PFSK-1 (cell line): Measurements from ENCODE around the gene KDM5B.

ENCODE experiments used
- FOXP2 ChIP-seq: optimal IDR thresholded peaks from 2 replicates; pipeline ENCODE3; 2011; ENCODE audit warnings: borderline replicate concordance, control low read depth, inconsistent platforms; ENCODE audit not compliant: insufficient read depth; ENCODE audit errors: extremely low read length, extremely low read depth
- POLR2AphosphoS5 ChIP-seq: IDR thresholded peaks from 2 replicates; pipeline ENCODE4 v1.6.1; 2012; ENCODE audit warnings: low read depth, mild to moderate bottlenecking, control low read depth, low read length, moderate library complexity
- SIN3A ChIP-seq: IDR thresholded peaks from 2 replicates; pipeline ENCODE4 v1.6.1; 2012; ENCODE audit warnings: mild to moderate bottlenecking, low read length, moderate library complexity, borderline replicate concordance; ENCODE audit not compliant: insufficient read depth
- TAF1 ChIP-seq: IDR thresholded peaks from 2 replicates; pipeline ENCODE4 v1.6.1; 2012; ENCODE audit warnings: low read length, control low read depth, borderline replicate concordance; ENCODE audit not compliant: insufficient read depth
- TF ChIP-seq, protein P1 (sequence below), 2 experiments: IDR thresholded peaks; 2 replicates each; pipeline versions ENCODE4 v1.6.1 to v1.8.0; 2011 to 2012; ENCODE audit warnings: low read depth in 2 of 2, low read length in 2 of 2, control low read depth in 1 of 2, inconsistent platforms in 1 of 2, mild to moderate bottlenecking in 1 of 2, moderate library complexity in 1 of 2; ENCODE audit not compliant: insufficient read depth in 1 of 2

KDM5B gene

DNA sequence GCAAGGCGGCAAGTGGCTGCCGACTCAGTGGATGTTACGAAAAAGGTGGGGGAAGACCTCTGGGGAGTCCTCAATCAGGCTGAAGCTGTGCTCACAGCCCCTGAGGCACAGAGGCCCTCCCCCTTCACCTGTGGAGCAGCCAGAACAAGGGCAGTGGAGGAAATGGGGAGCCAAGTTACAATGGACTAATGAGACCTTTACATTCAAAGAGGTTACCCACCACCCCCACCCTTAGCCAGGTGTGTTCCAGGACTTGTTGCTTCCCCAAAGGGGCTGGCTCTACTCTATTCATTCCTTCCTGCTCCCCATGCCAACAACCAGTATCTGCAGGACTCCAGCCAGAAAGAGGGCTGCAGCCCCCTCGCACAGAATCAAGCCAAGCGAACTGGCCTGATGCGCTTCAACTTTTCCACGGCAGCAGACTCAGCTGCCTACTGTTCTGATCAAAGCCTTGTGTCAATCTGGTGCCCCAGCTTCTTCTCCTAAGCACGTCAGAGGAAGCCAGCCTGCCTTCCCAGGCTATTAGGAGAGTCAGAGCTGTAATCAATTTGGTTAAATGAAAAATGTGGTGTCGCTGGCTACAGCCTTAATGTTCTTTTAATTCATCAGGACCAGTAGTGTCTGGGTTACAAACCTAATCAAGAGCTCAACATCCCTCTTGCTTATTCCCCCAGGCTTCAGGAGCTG is 96.1 kb downstream of the KDM5B start:
- no peak for TF ChIP-seq SIN3A
- TF ChIP-seq FOXP2, result no peak
- TF ChIP-seq, protein P1, sequence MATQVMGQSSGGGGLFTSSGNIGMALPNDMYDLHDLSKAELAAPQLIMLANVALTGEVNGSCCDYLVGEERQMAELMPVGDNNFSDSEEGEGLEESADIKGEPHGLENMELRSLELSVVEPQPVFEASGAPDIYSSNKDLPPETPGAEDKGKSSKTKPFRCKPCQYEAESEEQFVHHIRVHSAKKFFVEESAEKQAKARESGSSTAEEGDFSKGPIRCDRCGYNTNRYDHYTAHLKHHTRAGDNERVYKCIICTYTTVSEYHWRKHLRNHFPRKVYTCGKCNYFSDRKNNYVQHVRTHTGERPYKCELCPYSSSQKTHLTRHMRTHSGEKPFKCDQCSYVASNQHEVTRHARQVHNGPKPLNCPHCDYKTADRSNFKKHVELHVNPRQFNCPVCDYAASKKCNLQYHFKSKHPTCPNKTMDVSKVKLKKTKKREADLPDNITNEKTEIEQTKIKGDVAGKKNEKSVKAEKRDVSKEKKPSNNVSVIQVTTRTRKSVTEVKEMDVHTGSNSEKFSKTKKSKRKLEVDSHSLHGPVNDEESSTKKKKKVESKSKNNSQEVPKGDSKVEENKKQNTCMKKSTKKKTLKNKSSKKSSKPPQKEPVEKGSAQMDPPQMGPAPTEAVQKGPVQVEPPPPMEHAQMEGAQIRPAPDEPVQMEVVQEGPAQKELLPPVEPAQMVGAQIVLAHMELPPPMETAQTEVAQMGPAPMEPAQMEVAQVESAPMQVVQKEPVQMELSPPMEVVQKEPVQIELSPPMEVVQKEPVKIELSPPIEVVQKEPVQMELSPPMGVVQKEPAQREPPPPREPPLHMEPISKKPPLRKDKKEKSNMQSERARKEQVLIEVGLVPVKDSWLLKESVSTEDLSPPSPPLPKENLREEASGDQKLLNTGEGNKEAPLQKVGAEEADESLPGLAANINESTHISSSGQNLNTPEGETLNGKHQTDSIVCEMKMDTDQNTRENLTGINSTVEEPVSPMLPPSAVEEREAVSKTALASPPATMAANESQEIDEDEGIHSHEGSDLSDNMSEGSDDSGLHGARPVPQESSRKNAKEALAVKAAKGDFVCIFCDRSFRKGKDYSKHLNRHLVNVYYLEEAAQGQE (IDR thresholded peaks at IDR 0.05; ENCODE audit: insufficient read depth in 1 of 2, low read depth in 2 of 2, low read length in 2 of 2), result no peak
- TF ChIP-seq POLR2AphosphoS5, result no peak
- TF ChIP-seq TAF1, result no peak

DNA sequence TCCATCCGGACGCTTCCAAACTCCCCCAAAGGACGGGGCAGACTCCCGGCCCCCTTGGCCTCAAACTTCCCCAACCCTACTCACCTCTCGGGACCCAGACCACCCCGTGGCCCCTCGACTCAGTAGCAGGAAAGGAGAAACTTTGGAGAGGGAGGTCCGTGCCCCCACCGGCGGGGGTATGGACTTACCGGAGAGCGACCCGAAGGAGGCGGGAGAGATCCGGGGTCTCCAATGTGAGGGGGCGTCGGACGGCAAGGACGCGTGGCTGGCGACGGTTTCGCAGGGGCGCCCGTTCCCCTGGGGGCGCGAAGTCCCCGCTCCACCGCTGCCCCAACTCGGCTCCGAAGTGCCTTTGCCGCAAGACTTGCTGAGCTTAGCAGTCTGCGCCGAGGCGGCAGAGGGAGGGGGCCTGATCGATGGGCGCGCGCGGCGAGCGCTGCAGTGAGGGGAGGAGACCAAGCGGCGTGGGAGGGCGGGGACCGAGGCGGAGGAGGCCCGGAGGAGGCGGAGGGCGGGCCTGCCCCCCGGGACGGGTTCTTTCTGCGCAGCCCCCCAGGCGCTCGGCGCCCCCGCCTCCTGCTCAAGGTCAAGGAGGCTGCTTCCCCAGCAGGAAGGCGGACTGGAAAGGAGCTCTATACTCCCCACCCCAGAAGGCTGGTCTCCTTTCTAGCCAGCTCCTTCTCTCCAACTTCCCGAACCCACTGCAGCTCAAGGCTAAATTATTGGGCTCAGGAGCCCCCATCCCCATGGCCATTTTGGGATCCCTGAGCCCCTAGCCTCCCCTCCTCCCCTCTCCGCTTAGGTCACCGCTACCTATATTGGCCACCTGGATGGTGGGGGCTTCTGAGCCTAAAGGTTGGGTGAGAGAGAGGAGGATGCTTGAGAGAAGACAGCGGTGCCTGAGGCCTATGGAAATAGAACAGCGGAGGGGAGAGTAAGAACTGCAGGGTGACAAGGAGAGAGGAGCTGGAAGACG is 97.9 kb downstream of the KDM5B start, which contains the start of gene SYT2:
Gene SYT2, minus strand, starts transcription at position 385 of the 976 bp plus-strand sequence. CDS start 104,682 bp downstream, outside the sequence.
- TF ChIP-seq, protein P1 (IDR thresholded peaks at IDR 0.05; ENCODE audit: insufficient read depth in 1 of 2, low read depth in 2 of 2, low read length in 2 of 2), result no peak

DNA sequence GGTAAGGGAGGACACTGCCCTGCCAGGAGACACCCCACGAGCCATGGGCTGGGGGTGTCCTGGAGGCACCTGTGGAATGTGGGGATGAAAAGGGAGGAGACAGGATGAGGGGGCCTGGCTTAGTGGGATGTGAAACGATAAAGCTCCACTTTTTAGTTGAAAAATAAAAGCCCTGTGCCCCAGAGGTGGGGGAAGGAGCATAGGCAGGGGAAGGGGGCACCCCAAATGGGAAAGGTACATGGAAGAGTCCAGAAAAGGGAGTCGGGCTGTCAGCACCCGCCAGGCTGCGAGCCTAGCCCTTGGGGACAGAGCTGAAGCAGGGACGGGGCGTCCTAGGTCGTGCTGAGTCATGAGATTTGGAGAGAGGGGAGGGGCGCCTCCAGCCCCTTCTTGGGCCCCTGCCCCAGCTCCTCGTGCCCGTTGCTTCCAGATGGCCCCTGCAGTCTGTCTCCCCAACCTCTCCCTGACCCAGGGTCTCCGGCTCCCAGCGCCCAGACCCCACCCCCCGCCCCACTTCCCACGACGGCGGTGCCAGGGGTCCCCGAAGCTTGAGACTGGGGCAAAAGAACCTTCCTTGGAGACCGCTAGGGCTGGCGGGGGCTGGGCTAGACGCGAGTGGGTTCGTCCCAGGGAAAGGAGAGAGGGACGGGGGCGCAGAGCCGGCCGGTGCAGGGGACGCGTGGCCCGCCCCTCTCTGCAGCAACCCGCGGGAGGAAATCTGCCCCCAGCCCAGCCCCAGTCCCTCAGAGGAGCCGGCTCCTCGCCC is 98.8 kb downstream of the KDM5B start:
- no peak for TF ChIP-seq FOXP2
- TF ChIP-seq TAF1, result no peak
- TF ChIP-seq, protein P1 (IDR thresholded peaks at IDR 0.05; ENCODE audit: insufficient read depth in 1 of 2, low read depth in 2 of 2, low read length in 2 of 2), result no peak
- TF ChIP-seq POLR2AphosphoS5, result no peak
- TF ChIP-seq SIN3A, result no peak

DNA sequence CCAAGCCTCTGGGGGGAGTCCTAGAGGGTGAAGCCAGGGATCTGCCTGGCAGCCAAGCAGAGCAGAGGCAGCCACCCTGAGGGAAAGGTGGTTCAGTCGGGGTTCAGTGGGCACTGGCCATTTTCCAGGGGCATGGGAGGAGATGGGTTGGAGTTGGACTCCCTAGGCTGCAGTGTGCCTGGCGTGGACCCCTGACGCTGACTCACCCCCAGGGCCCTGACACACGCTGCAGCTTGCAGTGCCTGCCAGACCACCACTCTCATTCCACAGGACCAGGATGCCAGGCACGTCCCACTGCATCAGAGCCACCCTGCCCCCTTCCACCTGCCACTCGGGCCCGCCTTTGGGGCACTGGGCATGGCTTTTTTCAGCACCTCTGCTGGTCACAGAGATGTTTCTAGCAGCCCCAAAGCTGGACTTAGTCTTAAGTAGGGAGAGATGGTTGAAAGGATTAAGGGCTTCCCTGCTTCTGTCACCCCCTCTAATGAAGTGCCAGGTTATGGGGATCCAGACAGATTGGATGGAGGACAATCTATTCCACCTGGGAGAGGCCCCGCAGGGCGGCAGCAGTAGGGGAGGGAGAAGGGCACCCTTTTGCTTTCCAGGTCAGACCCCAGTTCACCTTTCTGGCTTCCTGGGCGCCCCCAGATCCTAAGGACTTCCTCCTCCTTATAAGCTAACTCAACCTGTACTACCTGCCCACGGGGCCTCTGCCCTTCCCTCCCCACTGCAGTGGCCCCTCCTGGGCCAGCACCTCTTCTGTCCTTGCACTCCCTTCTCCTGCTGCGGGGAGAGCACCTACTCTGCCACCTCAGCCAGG is 99.6 kb downstream of the KDM5B start:
- no peak for TF ChIP-seq POLR2AphosphoS5

DNA sequence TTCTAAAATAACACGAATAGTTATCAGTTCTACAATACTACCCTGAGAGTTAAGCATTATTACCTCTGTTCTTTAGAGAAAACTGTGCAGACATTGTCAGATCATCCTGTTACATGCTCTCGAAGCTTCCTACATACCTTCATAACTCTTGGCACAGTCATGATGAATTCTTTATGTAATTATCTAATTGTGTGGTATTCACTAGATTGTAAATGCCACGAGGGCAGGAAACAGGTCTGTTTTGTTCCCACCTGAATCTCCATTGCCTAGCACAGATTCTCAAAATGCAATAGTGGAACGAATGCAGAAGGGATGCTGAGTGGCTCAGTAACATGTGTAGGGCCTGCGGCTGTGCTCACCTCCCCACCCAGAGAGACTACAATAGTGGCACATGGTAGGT is 101.4 kb downstream of the KDM5B start:
- TF ChIP-seq TAF1, result no peak
- TF ChIP-seq SIN3A, result no peak
- TF ChIP-seq, protein P1 (IDR thresholded peaks at IDR 0.05; ENCODE audit: insufficient read depth in 1 of 2, low read depth in 2 of 2, low read length in 2 of 2), result no peak
- no peak for TF ChIP-seq FOXP2
- TF ChIP-seq POLR2AphosphoS5, result no peak
